ENCODE results near the gene FBXO48.
A peak's percentile ranks its signal among the peaks of the same experiment; 100 is the strongest.

The FBXO48 gene

GRCh38 chr2:68426848-68427579 is 40.1 kb downstream of the FBXO48 start:
- H3K36me3 ChIP-seq (ENCODE audit: insufficient read depth, low read length): no peaks in the 10 kb centered on the region
- no peaks in the 10 kb centered on the region for H3K9me3 ChIP-seq (ENCODE audit: low read depth, low read length)
- no peak overlapping the region for H3K27ac ChIP-seq
- no peak overlapping the region for H3K4me3 ChIP-seq
- TF ChIP-seq FOXP2 (optimal IDR thresholded peaks at IDR 0.05; ENCODE audit: control extremely low read depth, extremely low read length, insufficient read depth) (no peak), POLR2AphosphoS5 (IDR thresholded peaks at IDR 0.05; ENCODE audit: borderline replicate concordance, low read depth, low read length) (no peak), EZH2 (IDR thresholded peaks at IDR 0.05) (no peak)
- no peak for DNase-seq (ENCODE audit: low read depth, low spot score)
- H3K9ac ChIP-seq (ENCODE audit: insufficient read length): no peak overlapping the region

GRCh38 chr2:68426446-68426845 is 40.6 kb downstream of the FBXO48 start:
- H3K9ac ChIP-seq (ENCODE audit: insufficient read length): no peak overlapping the region
- H3K27ac ChIP-seq: no peak overlapping the region
- DNase-seq (ENCODE audit: low read depth, low spot score): no peak
- H3K36me3 ChIP-seq (ENCODE audit: insufficient read depth, low read length): no peaks in the 10 kb centered on the region
- TF ChIP-seq EZH2 (IDR thresholded peaks at IDR 0.05): no peak
- no peak for TF ChIP-seq FOXP2 (optimal IDR thresholded peaks at IDR 0.05; ENCODE audit: control extremely low read depth, extremely low read length, insufficient read depth)
- no peak for TF ChIP-seq POLR2AphosphoS5 (IDR thresholded peaks at IDR 0.05; ENCODE audit: borderline replicate concordance, low read depth, low read length)
- H3K4me3 ChIP-seq: no peak overlapping the region
- no peaks in the 10 kb centered on the region for H3K9me3 ChIP-seq (ENCODE audit: low read depth, low read length)

GRCh38 chr2:68425503-68425902 is 41.6 kb downstream of the FBXO48 start:
- TF ChIP-seq POLR2AphosphoS5 (IDR thresholded peaks at IDR 0.05; ENCODE audit: borderline replicate concordance, low read depth, low read length) (no peak), EZH2 (IDR thresholded peaks at IDR 0.05) (no peak)
- Histone ChIP-seq H3K36me3 (ENCODE audit: insufficient read depth, low read length) (no peaks in the 10 kb centered on the region), H3K9me3 (ENCODE audit: low read depth, low read length) (no peaks in the 10 kb centered on the region), H3K4me3 (no peak overlapping the region), H3K9ac (ENCODE audit: insufficient read length) (no peak overlapping the region), H3K27ac (no peak overlapping the region)
- no peak for DNase-seq (ENCODE audit: low read depth, low spot score)

GRCh38 chr2:68423966-68424650 is 43.0 kb downstream of the FBXO48 start:
- no peak for TF ChIP-seq POLR2AphosphoS5 (IDR thresholded peaks at IDR 0.05; ENCODE audit: borderline replicate concordance, low read depth, low read length)
- TF ChIP-seq EZH2 (IDR thresholded peaks at IDR 0.05): no peak
- TF ChIP-seq FOXP2 (optimal IDR thresholded peaks at IDR 0.05; ENCODE audit: control extremely low read depth, extremely low read length, insufficient read depth): no peak
- Histone ChIP-seq H3K36me3 (ENCODE audit: insufficient read depth, low read length) (no peaks in the 10 kb centered on the region), H3K4me3 (no peak overlapping the region), H3K9me3 (ENCODE audit: low read depth, low read length) (no peaks in the 10 kb centered on the region), H3K27ac (no peak overlapping the region), H3K9ac (ENCODE audit: insufficient read length) (no peak overlapping the region)
- DNase-seq (ENCODE audit: low read depth, low spot score): no peak

GRCh38 chr2:68420254-68420910 is 46.7 kb downstream of the FBXO48 start:
- Histone ChIP-seq H3K9ac (ENCODE audit: insufficient read length) (peak overlapping the region; percentile 56), H3K9me3 (ENCODE audit: low read depth, low read length) (no peaks in the 10 kb centered on the region), H3K27ac (peak overlapping the region; percentile 62; the same call in 1 of the 2 replicates), H3K4me3 (no peak overlapping the region), H3K36me3 (ENCODE audit: insufficient read depth, low read length) (no peaks in the 10 kb centered on the region)
- DNase-seq (ENCODE audit: low read depth, low spot score): peak; percentile 42
- TF ChIP-seq FOXP2 (optimal IDR thresholded peaks at IDR 0.05; ENCODE audit: control extremely low read depth, extremely low read length, insufficient read depth) (no peak), POLR2AphosphoS5 (IDR thresholded peaks at IDR 0.05; ENCODE audit: borderline replicate concordance, low read depth, low read length) (no peak), EZH2 (IDR thresholded peaks at IDR 0.05) (no peak)

GRCh38 chr2:68418855-68419254 is 48.2 kb downstream of the FBXO48 start:
- DNase-seq (ENCODE audit: low read depth, low spot score): no peak
- Histone ChIP-seq H3K4me3 (no peak overlapping the region), H3K9me3 (ENCODE audit: low read depth, low read length) (no peaks in the 10 kb centered on the region), H3K27ac (no peak overlapping the region), H3K9ac (ENCODE audit: insufficient read length) (no peak overlapping the region), H3K36me3 (ENCODE audit: insufficient read depth, low read length) (no peaks in the 10 kb centered on the region)
- TF ChIP-seq EZH2 (IDR thresholded peaks at IDR 0.05) (no peak), POLR2AphosphoS5 (IDR thresholded peaks at IDR 0.05; ENCODE audit: borderline replicate concordance, low read depth, low read length) (no peak), FOXP2 (optimal IDR thresholded peaks at IDR 0.05; ENCODE audit: control extremely low read depth, extremely low read length, insufficient read depth) (no peak)

- no peak overlapping the region for H3K4me3 ChIP-seq
- H3K36me3 ChIP-seq (ENCODE audit: insufficient read depth, low read length): no peaks in the 10 kb centered on the region
- no peak overlapping the region for H3K27ac ChIP-seq
- no peak overlapping the region for H3K9ac ChIP-seq (ENCODE audit: insufficient read length)
- H3K9me3 ChIP-seq (ENCODE audit: low read depth, low read length): no peaks in the 10 kb centered on the region
- TF ChIP-seq FOXP2 (optimal IDR thresholded peaks at IDR 0.05; ENCODE audit: control extremely low read depth, extremely low read length, insufficient read depth) (no peak), EZH2 (IDR thresholded peaks at IDR 0.05) (no peak), POLR2AphosphoS5 (IDR thresholded peaks at IDR 0.05; ENCODE audit: borderline replicate concordance, low read depth, low read length) (no peak)
- no peak for DNase-seq (ENCODE audit: low read depth, low spot score)
Observed at GRCh38 chr2:68418419-68418818, 48.7 kb downstream of the FBXO48 start.

- Histone ChIP-seq H3K4me3 (no peak overlapping the region), H3K36me3 (ENCODE audit: insufficient read depth, low read length) (no peaks in the 10 kb centered on the region), H3K9me3 (ENCODE audit: low read depth, low read length) (no peaks in the 10 kb centered on the region), H3K27ac (no peak overlapping the region), H3K9ac (ENCODE audit: insufficient read length) (no peak overlapping the region)
- DNase-seq (ENCODE audit: low read depth, low spot score): no peak
- TF ChIP-seq POLR2AphosphoS5 (IDR thresholded peaks at IDR 0.05; ENCODE audit: borderline replicate concordance, low read depth, low read length): no peak
Observed at GRCh38 chr2:68417926-68418325, 49.2 kb downstream of the FBXO48 start.
